Measurements from ENCODE around the gene ZBTB17. TPM values are rescaled to one million over a fixed set of nuclear protein-coding genes. Genes with fewer than 3 reads are reported as not detected.

The ZBTB17 gene
- total and polyA plus RNA-seq, 9 of the 15 experiments (the other 6 are each of a cell fraction or from before 2014, with no cell fraction given) = 1.1 to 53.4 (median 29.6) TPM

- TF ChIP-seq ATF1 (CRISPR knock-in tag; IDR thresholded peaks at IDR 0.05) (no peak), ATF1 (tag; IDR thresholded peaks at IDR 0.05) (peak; percentile 87), LCOR (CRISPR knock-in tag; IDR thresholded peaks at IDR 0.05) (peak; percentile 86), ZNF76 (CRISPR knock-in tag; IDR thresholded peaks at IDR 0.05; ENCODE audit: borderline replicate concordance) (no peak), POLR2B (IDR thresholded peaks at IDR 0.05; ENCODE audit: low read depth, partially characterized antibody) (no peak), CBFB (CRISPR knock-in tag; IDR thresholded peaks at IDR 0.05) (0 out of 2 replicates have a peak, but pooled peaks have one; percentile 62), ZNF395 (CRISPR knock-in tag; IDR thresholded peaks at IDR 0.05) (peak; percentile 51; the same call in 1 of the 2 replicates), CCNT2 (IDR thresholded peaks at IDR 0.05; ENCODE audit: borderline replicate concordance, extremely low read depth, insufficient read length, low read depth, low read length) (no peak), SMAD4 (CRISPR knock-in tag; conservative IDR thresholded peaks at IDR 0.05) (peak; percentile 95), PTTG1 (tag; IDR thresholded peaks at IDR 0.05; ENCODE audit: low read depth) (no peak), TSC22D4 (tag; IDR thresholded peaks at IDR 0.05) (no peak), ZNF212 (CRISPR knock-in tag; IDR thresholded peaks at IDR 0.05) (0 out of 2 replicates have a peak, but pooled peaks have one; percentile 14), ZNF217 (CRISPR knock-in tag; IDR thresholded peaks at IDR 0.05) (no peak), THAP7 (CRISPR knock-in tag; IDR thresholded peaks at IDR 0.05) (no peak), SAP30 (IDR thresholded peaks at IDR 0.05; ENCODE audit: borderline replicate concordance, insufficient read depth, low read depth, low read length, poor library complexity, severe bottlenecking) (peak; percentile 28), CEBPZ (IDR thresholded peaks at IDR 0.05; ENCODE audit: borderline replicate concordance, low read depth, low read length) (no peak), RFX7 (CRISPR knock-in tag; IDR thresholded peaks at IDR 0.05) (no peak)
- TF ChIP-seq, protein P1, sequence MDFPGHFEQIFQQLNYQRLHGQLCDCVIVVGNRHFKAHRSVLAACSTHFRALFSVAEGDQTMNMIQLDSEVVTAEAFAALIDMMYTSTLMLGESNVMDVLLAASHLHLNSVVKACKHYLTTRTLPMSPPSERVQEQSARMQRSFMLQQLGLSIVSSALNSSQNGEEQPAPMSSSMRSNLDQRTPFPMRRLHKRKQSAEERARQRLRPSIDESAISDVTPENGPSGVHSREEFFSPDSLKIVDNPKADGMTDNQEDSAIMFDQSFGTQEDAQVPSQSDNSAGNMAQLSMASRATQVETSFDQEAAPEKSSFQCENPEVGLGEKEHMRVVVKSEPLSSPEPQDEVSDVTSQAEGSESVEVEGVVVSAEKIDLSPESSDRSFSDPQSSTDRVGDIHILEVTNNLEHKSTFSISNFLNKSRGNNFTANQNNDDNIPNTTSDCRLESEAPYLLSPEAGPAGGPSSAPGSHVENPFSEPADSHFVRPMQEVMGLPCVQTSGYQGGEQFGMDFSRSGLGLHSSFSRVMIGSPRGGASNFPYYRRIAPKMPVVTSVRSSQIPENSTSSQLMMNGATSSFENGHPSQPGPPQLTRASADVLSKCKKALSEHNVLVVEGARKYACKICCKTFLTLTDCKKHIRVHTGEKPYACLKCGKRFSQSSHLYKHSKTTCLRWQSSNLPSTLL (IDR thresholded peaks at IDR 0.05) = no peak
These were observed 26.3 kb downstream of the ZBTB17 start (continued) for GRCh38 chr1:15949453-15950245.

Measured in K562 (cell line).